ENCODE results near the gene PDCL2. TPM values are rescaled to one million over a fixed set of nuclear protein-coding genes. Genes with fewer than 3 reads are reported as not detected.

The PDCL2 gene
- total RNA-seq, 1 donor from 2014 or later: not detected

GRCh38 chr4:55575513-55575912, 16.5 kb downstream of the PDCL2 start:
- no peak for TF ChIP-seq CTCF (IDR thresholded peaks at IDR 0.05; ENCODE audit: unreplicated experiment)
- H3K4me1 Mint-ChIP-seq (ENCODE audit: unreplicated experiment): no peaks in the 10 kb centered on the region
- no peak overlapping the region for H3K27ac Mint-ChIP-seq (ENCODE audit: unreplicated experiment)
- DNase-seq (ENCODE audit: low spot score): no peak
- peaks cover 16% of the 10 kb centered on the region for H3K9me3 Mint-ChIP-seq (ENCODE audit: unreplicated experiment)
- peaks cover 7% of the 10 kb centered on the region for H3K36me3 Mint-ChIP-seq (ENCODE audit: low read depth, unreplicated experiment)
- H3K27me3 Mint-ChIP-seq (ENCODE audit: unreplicated experiment): no peaks in the 10 kb centered on the region
- no peak overlapping the region for H3K4me3 Mint-ChIP-seq (ENCODE audit: unreplicated experiment)

- H3K27ac Mint-ChIP-seq (ENCODE audit: unreplicated experiment): no peak overlapping the region
Measured at GRCh38 chr4:55574252-55574651, 17.8 kb downstream of the PDCL2 start.

GRCh38 chr4:55571806-55572205, 20.2 kb downstream of the PDCL2 start:
- Mint-ChIP-seq H3K4me1 (ENCODE audit: unreplicated experiment) (no peaks in the 10 kb centered on the region), H3K27ac (ENCODE audit: unreplicated experiment) (no peak overlapping the region), H3K4me3 (ENCODE audit: unreplicated experiment) (no peak overlapping the region), H3K9me3 (ENCODE audit: unreplicated experiment) (peaks cover 12% of the 10 kb centered on the region), H3K36me3 (ENCODE audit: low read depth, unreplicated experiment) (peaks cover 4% of the 10 kb centered on the region), H3K27me3 (ENCODE audit: unreplicated experiment) (no peaks in the 10 kb centered on the region)
- no peak for DNase-seq (ENCODE audit: low spot score)
- TF ChIP-seq CTCF (IDR thresholded peaks at IDR 0.05; ENCODE audit: unreplicated experiment): no peak

More at GRCh38 chr4:55574252-55574651, 17.8 kb downstream of the PDCL2 start:
- Mint-ChIP-seq H3K27me3 (ENCODE audit: unreplicated experiment) (no peaks in the 10 kb centered on the region), H3K4me1 (ENCODE audit: unreplicated experiment) (no peaks in the 10 kb centered on the region), H3K9me3 (ENCODE audit: unreplicated experiment) (peaks cover 16% of the 10 kb centered on the region), H3K36me3 (ENCODE audit: low read depth, unreplicated experiment) (peaks cover 7% of the 10 kb centered on the region), H3K4me3 (ENCODE audit: unreplicated experiment) (no peak overlapping the region)
- no peak for TF ChIP-seq CTCF (IDR thresholded peaks at IDR 0.05; ENCODE audit: unreplicated experiment)
- no peak for DNase-seq (ENCODE audit: low spot score)

- DNase-seq (ENCODE audit: low spot score): no peak
- H3K4me3 Mint-ChIP-seq (ENCODE audit: unreplicated experiment): no peak overlapping the region
- H3K9me3 Mint-ChIP-seq (ENCODE audit: unreplicated experiment): no peaks in the 10 kb centered on the region
- no peaks in the 10 kb centered on the region for H3K36me3 Mint-ChIP-seq (ENCODE audit: low read depth, unreplicated experiment)
- H3K27me3 Mint-ChIP-seq (ENCODE audit: unreplicated experiment): no peaks in the 10 kb centered on the region
- H3K27ac Mint-ChIP-seq (ENCODE audit: unreplicated experiment): no peak overlapping the region
- TF ChIP-seq CTCF (IDR thresholded peaks at IDR 0.05; ENCODE audit: unreplicated experiment): no peak
- no peaks in the 10 kb centered on the region for H3K4me1 Mint-ChIP-seq (ENCODE audit: unreplicated experiment)
Measured at GRCh38 chr4:55568905-55569504, 23.0 kb downstream of the PDCL2 start.

GRCh38 chr4:55561889-55562288, 30.2 kb downstream of the PDCL2 start:
- Mint-ChIP-seq H3K4me3 (ENCODE audit: unreplicated experiment) (no peak overlapping the region), H3K27ac (ENCODE audit: unreplicated experiment) (no peak overlapping the region), H3K4me1 (ENCODE audit: unreplicated experiment) (no peaks in the 10 kb centered on the region), H3K9me3 (ENCODE audit: unreplicated experiment) (no peaks in the 10 kb centered on the region), H3K27me3 (ENCODE audit: unreplicated experiment) (no peaks in the 10 kb centered on the region), H3K36me3 (ENCODE audit: low read depth, unreplicated experiment) (no peaks in the 10 kb centered on the region)
- no peak for DNase-seq (ENCODE audit: low spot score)
- TF ChIP-seq CTCF (IDR thresholded peaks at IDR 0.05; ENCODE audit: unreplicated experiment): no peak
